Activated CD8-positive, alpha-beta memory T cell treated with anti-CD3 and anti-CD28 coated beads, Interleukin-2, amount 50 U/mL, for 1 hour (primary cell): Measurements from ENCODE around the gene NEURL1.
"Not testable (repeated sequence)": the region's sequence is repeated elsewhere in the genome, so short reads cannot be mapped to it uniquely, and the experiment has no call there.

Experiments used
- DNase-seq: peaks from one replicate; pipeline ENCODE4 v3.0.0-alpha.2; 2020; ENCODE audit errors: extremely low read depth

The NEURL1 gene

GRCh38 chr10:103493916-103494877 is 692 bp downstream of the NEURL1 start:
- no peak for DNase-seq

DNA sequence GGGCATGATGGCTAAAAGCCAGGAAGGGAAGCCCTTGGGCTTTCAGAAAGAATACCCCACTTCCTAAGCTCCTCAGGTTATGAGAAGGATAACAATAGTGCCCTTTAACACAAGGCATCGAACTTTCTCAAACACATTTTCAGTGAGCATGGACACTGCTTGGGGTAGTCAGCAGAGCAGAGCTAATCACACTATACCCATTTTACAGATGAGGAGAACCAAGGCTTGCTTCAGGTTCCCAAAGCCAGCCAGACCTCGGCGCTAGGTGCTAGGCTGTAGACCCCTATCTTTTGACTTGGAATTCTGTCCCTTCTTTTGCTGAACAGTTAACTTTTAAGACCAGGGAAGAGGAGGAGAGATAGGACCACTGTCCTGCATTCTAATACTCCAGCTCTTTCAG is 1.8 kb downstream of the NEURL1 start:
- DNase-seq = no peak

DNA sequence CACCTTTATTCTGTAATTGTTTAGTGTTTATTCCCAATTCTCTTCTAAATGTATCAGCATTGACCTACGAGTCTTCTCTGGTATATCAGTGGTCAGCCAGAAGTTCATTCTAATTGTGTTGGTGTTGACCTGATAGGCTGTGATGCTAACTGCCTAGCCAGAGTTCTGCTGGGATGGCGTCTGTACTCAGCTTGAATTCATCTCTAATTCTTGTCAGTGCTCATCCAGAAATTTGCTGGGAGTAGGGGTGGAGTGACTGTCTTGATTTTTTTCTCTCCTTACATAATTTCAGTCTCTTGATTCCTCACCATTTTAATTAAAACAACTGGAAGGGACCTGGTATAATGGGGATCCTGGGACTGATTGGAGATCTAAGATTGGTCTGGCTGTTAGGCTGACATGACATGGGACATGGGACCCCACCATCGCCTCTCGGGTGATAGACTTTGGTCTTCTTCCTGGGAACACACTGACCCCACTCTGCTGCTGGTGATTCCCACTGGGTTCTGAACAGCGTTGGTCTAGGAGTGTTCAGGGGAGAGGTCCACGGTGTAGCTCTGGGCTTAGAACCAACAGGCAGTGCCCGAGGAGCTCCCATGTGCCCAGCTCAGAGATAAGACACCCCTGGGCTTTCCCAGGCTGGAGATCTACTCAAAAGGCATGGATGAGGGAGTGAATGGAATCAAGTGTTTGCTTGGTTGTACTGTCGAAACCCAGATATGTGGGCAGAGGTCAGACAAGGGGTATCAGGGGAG is 3.8 kb downstream of the NEURL1 start:
- DNase-seq = no peak

DNA sequence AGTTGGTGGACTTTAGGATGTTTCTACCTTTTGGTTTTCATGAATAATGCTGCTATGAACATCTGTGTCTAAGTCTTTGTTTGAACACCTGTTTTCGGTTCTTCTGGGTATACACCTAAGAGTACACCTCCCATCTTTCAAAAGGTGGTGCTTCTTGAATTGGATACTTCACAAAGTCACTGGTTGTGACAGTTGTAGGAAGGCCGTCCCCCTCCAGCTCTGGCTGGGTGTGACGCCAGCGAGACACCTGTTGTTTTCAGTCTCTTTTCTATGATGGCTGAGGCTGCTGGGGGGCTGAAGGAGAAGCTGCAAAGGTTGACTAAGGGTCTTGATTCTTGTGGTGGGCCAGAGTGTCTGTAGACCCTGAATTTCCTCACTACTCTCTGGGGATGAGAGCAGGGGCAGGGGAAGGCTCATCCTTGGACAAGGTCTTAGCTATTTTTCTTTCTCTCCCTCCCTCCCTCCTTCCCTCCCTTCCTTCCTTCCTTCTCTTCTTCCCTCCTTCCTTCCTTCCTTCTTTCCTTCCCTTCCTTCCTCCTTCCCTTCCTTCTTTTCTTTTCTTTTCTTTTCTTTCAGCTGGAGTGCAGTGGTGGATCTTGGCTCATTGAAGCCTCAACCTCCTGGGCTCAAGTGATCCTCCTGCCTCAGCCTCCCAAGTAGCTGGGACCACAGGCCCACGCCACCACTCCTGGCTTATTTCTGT is 5.6 kb downstream of the NEURL1 start:
- DNase-seq = no peak

DNA sequence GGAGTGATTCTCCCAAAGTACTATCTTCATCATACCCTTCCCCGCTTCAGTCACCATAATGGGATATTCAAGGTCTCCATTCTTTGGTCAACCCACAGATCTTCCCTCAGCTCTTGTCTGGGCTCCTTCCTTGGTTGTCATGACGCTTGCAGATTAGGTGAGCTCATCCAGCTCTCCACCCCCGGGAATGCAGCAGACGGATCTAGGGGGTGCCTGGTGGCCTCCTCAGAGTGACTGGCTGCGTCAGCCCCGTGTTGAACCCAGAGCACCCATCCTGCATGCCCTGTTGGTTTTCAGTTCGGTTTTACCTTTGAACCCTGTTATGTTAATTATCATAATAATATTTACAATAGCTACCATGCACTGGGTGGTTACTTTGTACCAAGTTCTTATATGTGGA is 6.4 kb downstream of the NEURL1 start:
- DNase-seq = no peak

DNA sequence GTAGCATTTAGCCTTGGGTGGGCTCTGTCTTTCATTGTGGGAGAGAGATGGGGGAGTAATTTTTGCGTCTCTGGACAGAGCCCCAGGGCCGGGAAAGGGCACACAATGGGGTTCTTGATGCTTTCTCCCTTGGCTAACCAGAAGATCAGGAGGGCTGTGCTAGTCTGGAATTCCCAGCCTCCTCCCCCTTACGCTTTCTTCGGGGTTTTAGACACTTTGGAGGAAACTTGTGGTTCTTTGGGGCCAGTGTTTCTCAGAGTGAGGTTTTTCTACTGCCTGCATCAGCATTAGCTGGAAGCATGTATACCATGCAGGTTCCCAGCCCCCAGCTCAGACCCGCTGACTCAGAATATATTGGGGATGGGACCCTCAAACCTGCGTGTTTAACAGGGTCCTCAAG is 7.0 kb downstream of the NEURL1 start:
- no peak for DNase-seq

GRCh38 chr10:103501186-103501585 is 7.7 kb downstream of the NEURL1 start:
- no peak for DNase-seq

GRCh38 chr10:103502849-103503660 is 9.6 kb downstream of the NEURL1 start:
- DNase-seq = no peak

GRCh38 chr10:103503777-103504176 is 10.3 kb downstream of the NEURL1 start:
- DNase-seq = not testable (repeated sequence)

DNA sequence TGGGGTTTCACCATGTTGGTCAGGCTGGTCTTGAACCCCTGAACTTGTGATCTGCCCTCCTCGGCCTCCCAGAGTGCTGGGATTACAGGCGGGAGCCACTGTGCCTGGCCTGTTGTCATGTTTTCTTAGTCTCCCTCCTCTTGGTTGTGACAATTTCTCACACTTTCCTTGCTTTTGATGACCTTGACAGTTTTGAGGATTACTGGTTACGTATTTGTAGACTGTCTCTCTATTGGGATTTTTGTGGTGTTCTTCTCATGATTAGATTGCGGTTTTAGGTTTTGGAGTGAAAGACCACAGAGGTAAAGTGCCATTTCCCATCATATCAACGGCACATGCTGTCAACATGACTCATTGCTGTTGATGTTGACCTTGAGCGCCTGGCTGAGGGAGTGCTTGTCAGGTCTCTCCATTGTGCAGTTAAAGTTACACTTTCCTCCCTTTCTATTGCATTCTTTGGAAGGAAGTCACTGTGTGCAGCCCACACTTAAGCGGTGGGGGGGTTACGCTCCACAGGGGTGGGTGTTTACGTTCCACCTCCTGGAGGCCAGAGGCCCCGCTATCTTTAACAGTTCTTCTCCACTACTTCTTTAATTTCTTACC is 10.8 kb downstream of the NEURL1 start:
- DNase-seq = no peak

- no peak for DNase-seq
Measured at GRCh38 chr10:103506061-103506460, 12.6 kb downstream of the NEURL1 start.

- no peak for DNase-seq
Measured at GRCh38 chr10:103507235-103508191, 14.0 kb downstream of the NEURL1 start.

- no peak for DNase-seq
Measured at GRCh38 chr10:103510046-103510685, 16.7 kb downstream of the NEURL1 start.

- no peak for DNase-seq
Measured at GRCh38 chr10:103510791-103511752, 17.6 kb downstream of the NEURL1 start.

GRCh38 chr10:103512166-103512565 is 18.7 kb downstream of the NEURL1 start:
- no peak for DNase-seq

- DNase-seq = no peak
Measured at GRCh38 chr10:103512591-103513379, 19.3 kb downstream of the NEURL1 start.

DNA sequence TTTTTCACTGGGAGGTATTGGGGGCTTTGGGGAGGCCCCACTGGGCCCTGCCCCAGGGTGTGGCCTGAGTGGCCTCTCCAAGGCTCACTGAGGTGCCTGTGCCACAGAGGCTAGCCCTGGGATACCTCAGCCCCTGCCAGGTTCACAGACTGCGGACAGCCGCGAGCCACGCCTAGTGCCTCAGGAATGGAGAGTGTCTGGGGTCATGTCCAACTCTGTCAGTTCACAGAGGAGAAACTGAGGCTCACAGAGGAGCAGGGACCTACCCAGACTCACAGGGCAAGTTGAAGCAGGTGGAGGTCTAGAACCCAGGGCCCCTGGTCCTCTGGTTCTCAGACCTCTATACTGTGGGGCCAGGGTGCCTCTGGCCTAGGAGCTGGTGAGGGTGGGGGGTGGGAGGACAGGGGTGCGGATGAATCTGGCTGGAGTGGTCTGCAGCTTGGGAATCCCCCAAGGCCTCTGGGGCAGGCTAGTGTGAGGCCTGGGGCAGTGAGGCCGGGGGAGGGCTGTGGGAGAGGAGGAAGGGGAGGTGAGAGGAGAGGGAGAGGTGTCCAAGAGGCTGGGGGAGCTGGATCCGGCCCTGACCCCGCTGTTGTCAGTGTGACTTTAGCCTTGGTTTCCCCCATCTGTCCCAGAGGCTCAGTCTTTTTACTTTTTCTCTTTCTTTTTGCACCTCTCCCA is 20.0 kb downstream of the NEURL1 start:
- DNase-seq = no peak
